GM21723 (cell line): ENCODE data around the gene SUGCT.
"Not testable (repeated sequence)": the region's sequence is repeated elsewhere in the genome, so short reads cannot be mapped to it uniquely, and the experiment has no call there.

Experiments used
- ATAC-seq: cut with Tn5 transposase; IDR thresholded peaks from one replicate; pipeline ENCODE4 v1.9.1; 2021; ENCODE audit warnings: mild to moderate bottlenecking, moderate library complexity; ENCODE audit not compliant: unreplicated experiment

The SUGCT gene

GRCh38 chr7:40134428-40135316, at the start of gene SUGCT, which contains the start of gene MPLKIP:
Gene SUGCT, plus strand, starts transcription at chr7:40135005.
Gene MPLKIP, minus strand, starts transcription at chr7:40134622. Its CDS starts 55 bp downstream, at chr7:40134567.
- peak; percentile 88 for ATAC-seq

DNA sequence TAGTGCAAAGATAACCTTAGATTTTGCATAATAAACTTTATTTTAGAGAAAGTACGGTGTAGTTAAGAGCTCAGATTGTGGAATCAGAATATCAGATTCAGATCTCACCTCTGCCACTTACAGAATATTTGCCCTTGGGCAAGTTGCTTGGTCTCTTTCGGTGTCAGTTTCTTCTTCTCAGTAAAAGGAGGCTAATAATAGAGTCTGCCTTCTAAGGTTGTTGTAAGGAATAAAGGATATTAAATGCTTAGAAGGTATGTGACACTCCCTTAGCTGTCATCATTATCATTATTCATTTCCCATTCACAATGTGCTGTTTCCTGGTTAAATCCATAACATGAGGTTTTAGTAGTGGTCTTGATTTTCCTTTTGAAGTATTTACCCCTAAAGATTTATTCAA, 42.6 kb upstream of the SUGCT start:
- no peak for ATAC-seq

GRCh38 chr7:40093631-40094350, 41.0 kb upstream of the SUGCT start:
- ATAC-seq: no peak

- ATAC-seq: no peak
Observed at GRCh38 chr7:40095230-40095629, 39.6 kb upstream of the SUGCT start.

DNA sequence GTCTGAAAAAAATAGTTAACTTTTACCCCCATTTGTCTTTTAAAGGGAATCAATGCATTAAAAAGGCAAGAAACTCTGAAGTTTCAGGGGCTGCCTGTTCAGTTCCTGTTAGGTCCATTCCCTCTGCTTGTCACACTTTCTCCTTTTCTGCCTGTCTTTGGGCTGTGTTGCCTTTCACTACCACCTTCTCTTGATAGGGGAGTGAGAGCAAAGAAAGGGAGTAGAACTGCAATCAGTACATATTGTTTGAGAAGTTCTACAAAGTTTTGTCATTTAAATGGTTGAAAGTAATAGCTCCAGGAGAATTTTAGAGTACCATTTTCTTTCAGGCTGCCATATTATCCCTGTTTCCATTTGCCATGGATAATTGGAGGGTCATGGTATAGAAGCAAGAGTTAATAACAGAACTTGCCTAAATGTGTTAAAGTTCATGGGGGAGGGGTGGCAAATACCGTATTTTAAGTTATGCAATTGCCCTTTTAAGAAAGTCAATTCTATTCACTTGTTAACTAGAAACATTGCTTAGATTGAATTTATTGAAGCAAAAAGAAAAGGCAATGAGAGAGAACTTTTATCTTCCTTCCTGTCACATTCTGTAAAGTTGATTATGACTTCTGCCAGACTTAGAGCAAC, 39.0 kb upstream of the SUGCT start:
- no peak for ATAC-seq

GRCh38 chr7:40097728-40098127, 37.1 kb upstream of the SUGCT start:
- no peak for ATAC-seq

DNA sequence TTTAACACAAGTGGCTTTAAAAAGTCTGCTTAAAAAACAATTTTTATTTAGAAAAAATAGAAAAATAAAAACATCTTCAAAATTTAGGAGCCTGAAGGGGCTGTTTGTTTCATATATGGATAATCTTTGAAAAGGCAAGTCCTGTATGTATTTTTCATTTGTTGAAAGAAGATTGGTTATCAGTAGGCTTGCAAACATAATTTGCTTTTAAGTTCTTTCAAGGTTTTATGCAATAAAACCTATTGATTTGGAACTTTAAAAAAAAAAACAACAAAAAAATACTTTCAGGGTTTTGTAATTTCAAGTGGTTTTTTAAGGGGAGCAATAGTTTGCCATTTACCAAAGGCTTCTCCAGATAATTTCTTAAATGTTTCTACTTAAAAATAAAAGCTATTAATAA, 36.0 kb upstream of the SUGCT start:
- ATAC-seq: no peak

GRCh38 chr7:40099837-40100236, 35.0 kb upstream of the SUGCT start:
- ATAC-seq: no peak

DNA sequence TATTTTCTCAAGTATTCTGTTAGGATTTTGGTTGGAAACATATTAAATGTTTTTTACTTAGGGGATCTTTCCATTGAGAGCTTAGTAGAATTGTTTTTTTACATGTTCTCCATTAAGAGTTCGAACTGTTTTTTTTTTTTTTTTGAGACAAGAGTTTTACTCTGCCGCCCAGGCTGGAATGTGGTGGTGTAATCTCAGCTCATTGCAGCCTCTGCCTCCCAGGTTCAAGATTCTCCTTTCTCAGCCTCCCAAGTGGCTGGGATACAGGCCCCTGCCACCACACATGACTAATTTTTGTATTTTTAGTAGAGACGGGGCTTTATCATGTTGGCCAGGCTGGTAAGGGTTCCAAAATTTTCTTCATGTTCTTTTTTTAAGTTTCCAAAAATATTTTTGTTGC, 33.6 kb upstream of the SUGCT start:
- ATAC-seq: no peak

DNA sequence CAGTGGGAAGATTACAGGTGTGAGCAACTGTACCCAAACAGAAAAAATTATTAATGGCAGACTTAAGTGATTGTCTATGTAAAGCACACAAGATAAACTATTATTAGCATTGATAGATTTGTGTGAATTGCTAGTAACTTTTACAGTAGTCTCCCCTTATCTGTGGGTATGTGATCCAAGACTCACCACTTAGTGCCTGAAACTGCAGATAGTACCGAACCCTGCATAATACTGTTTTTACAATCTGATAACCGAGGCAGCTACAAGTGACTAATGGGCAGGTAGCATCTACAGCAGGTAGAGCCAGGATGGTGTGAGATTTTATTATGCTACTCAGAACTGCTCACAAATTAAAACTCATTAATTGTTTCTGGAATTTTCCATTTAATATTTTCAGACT, 31.9 kb upstream of the SUGCT start:
- ATAC-seq: no peak

DNA sequence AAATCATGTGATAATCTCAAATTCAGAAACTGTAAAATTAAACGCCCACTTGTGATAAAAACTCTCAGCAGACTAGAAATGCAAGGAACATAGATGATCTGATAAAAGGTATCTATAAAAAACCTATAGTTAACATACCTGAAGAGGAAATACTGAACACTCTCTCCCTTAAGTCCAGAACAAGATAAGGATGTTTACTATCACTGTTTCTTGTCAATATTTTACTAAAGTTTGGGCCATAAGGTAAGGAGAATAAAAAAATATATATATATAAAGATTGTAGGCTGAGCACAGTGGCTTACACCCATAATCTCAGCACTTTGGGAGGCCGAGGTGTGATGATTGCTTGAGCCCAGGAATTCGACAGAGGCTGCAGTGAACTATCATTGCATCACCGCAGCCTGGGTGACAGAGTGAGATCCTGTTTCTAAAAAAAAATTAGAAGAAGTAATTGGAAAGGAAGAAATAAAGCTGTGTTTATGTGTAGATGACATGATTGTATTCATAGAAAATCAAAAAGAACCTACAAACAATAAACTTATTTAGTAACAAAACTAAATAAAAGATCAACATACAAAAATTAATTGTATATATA, 28.8 kb upstream of the SUGCT start:
- no peak for ATAC-seq

- ATAC-seq: no peak
Observed at GRCh38 chr7:40115936-40116335, 18.9 kb upstream of the SUGCT start.

DNA sequence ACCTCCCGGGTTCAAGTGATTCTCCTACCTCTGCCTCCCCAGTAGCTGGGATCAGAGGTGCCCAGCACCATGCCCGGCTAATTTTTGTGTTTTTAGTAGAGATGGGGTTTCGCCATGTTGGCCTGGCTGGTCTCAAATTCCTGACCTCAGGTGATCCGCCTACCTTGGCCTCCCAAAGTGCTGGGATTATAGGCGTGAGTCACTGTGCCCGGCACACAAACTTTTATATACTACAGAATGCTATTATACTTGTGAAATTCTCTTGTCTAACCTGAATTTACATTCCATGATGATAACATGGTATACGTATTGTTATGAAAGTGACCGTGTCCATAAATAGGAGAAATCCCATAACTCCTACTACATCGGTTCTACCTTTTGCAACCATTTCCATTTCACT, 17.6 kb upstream of the SUGCT start:
- ATAC-seq: not testable (repeated sequence)

- not testable (repeated sequence) for ATAC-seq
Observed at GRCh38 chr7:40118201-40118600, 16.6 kb upstream of the SUGCT start.

GRCh38 chr7:40120020-40120419, 14.8 kb upstream of the SUGCT start:
- ATAC-seq: no peak

GRCh38 chr7:40122100-40122939, 12.5 kb upstream of the SUGCT start:
- not testable (repeated sequence) for ATAC-seq

GRCh38 chr7:40122940-40123254, 11.9 kb upstream of the SUGCT start:
- no peak for ATAC-seq

- peak; percentile 65 for ATAC-seq
Observed at GRCh38 chr7:40133561-40134427, 1.0 kb upstream of the SUGCT start.

DNA sequence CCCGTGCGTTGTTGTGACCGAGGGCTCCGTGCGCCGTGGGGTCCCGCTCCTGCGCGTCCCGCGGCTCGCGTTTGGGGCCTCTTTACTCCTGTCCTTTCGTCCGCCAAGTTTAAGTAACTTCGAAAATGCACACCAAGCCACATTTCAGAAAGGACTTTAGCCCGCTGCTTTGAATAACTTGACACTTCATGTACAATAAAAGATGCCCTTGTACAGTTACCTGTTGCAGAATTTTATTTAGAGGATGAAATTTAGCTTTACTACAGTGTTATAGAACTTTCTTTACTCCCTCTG, 459 bp downstream of the SUGCT start:
- no peak for ATAC-seq

DNA sequence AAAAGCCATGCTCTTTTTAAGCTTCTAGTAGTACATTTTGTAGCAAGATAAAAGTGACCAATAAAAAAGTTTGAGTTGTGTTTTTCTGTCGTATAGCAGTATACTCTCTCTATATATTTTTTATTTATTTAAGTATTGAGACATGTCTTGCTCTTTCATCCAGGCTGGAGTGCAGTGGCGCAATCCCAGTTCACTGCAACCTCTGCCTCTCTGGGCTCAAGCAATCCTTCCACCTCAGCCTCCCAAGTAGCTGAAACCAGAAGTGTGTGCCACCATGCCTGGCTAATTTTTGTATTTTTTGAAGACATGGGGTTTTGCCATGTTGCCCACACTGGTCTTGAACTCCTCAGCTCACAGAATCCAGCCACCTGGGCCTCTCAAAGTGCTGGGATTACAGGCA, 2.8 kb downstream of the SUGCT start:
- ATAC-seq: no peak
